Esophagus squamous epithelium (tissue), 5 donors: ENCODE data around the gene RPAIN. TPM values are rescaled to one million over a fixed set of nuclear protein-coding genes. Genes with fewer than 3 reads are reported as not detected.

Source experiments
- DNase-seq: peaks from one replicate; lab custom pipeline; 2025; lab: John Stamatoyannopoulos, UW
- H3K27ac ChIP-seq, 4 donors: fragments of 200-600 bp; sonication (generic); one replicate each; pipeline ENCODE4 v1.5.1; 2016 to 2019; ENCODE audit warnings: mild to moderate bottlenecking in 1 of 4
- H3K27me3 ChIP-seq, 4 donors: fragments of 200-600 bp; sonication (generic); 1 replicate in 3 of 4; 2 replicates in 1 of 4; pipeline versions ENCODE4 v1.5.1 to v1.6.0; 2017 to 2021; ENCODE audit warnings: antibody characterized with exemption in 1 of 4
- H3K36me3 ChIP-seq, 3 donors: fragments of 200-600 bp; sonication (generic); one replicate each; pipeline ENCODE4 v1.5.1; 2016 to 2019
- H3K4me1 ChIP-seq, 3 donors: fragments of 200-600 bp; sonication (generic); one replicate each; pipeline ENCODE4 v1.5.1; 2017 to 2019
- H3K4me3 ChIP-seq, 4 donors: fragments of 200-600 bp; sonication (generic); 1 replicate in 3 of 4; 2 replicates in 1 of 4; pipeline ENCODE4 v1.5.1; 2016 to 2019; ENCODE audit warnings: mild to moderate bottlenecking in 2 of 4, moderate library complexity in 1 of 4
- H3K9me3 ChIP-seq, 3 donors: fragments of 200-600 bp; sonication (generic); one replicate each; pipeline ENCODE4 v1.5.1; 2016 to 2019
- CTCF ChIP-seq, 6 experiments: fragments of 450-650 bp in 4 of 6; fragments of 200-600 bp in 2 of 6; sonication (generic) in 2 of 6; IDR thresholded peaks; one replicate each; pipeline ENCODE4 v1.5.1; 2016 to 2019; ENCODE audit warnings: antibody characterized with exemption in 6 of 6, mild to moderate bottlenecking in 4 of 6, moderate library complexity in 4 of 6
- POLR2A ChIP-seq, 4 donors: fragments of 450-650 bp; IDR thresholded peaks; one replicate each; pipeline ENCODE4 v1.6.1; 2017; ENCODE audit warnings: antibody characterized with exemption in 4 of 4, mild to moderate bottlenecking in 4 of 4, moderate library complexity in 3 of 4
- WGBS, 2 donors: methylation state at CpG; one replicate each; pipeline ENCODE4 v1.1.5; 2018; 5-methylcytosine and 5-hydroxymethylcytosine counted together
- intact Hi-C: fragments of 100-400 bp; cut with DNase I; formaldehyde crosslinking; loops from one replicate; pipeline ENCODE4 v1.15.0; 2022
- total RNA-seq, 4 donors: library from RNA; depleted of rRNA; stranded (reverse); fragments of >200 nt; gene quantifications; one replicate each; pipeline ENCODE4 v1.1.0, GENCODE V29; 2016
- donor health status: DM: yes; HTN: yes; CAD: no.

The RPAIN gene
- total RNA-seq, 4 donors from 2014 or later, result 22.4 to 37.4 (median 29.8) TPM

DNA sequence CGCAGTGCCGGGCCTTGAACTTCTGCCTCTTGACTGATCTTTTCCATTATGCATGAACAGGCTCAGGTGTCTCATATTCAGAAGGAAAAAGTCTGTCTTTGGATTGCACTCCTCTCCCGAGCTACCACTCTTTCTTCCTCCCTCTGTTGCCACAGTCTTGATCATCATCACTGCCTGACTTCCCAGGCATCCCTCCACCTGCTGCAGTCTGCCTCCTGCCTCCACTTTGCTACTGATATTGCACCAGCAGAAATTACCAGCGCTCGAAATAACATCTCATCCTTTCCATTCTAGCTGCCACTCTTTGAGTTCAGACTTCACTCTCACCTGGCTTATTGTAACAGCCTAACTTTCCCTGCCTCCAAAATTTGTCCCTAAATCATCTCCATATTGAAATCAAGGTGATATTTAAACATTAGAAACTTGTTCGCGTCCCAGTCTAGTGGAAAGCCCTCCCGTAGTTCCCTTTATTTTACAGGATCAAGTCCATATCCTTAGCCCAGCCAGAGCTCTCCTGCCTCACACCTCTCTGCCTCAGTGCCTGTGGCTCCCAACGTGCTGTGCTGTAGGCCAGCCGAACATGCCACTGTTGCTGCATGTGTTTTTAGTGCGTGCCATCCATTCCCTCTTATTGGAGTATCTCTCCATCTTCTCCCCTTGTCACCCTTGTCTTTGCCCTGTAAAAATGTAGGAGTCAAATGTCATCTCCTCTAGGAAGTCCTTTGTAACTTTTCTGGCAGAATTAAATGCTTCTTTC lies 40.5 kb upstream of the RPAIN start:
- Histone ChIP-seq H3K4me3 (no peak overlapping the region), H3K36me3 (peaks cover 12 to 100% (median 53%) of the 10 kb centered on the region in 3 donors), H3K27me3 (no peaks in the 10 kb centered on the region), H3K4me1 (no peaks in the 10 kb centered on the region), H3K9me3 (no peaks in the 10 kb centered on the region), H3K27ac (no peak overlapping the region)
- WGBS, 2 donors, result 88 to 90% methylated on average over 11 of the region's 11 CpGs
- no peak for TF ChIP-seq POLR2A (IDR thresholded peaks at IDR 0.05)
- DNase-seq, result no peak
- intact Hi-C loops, result no loop called here

DNA sequence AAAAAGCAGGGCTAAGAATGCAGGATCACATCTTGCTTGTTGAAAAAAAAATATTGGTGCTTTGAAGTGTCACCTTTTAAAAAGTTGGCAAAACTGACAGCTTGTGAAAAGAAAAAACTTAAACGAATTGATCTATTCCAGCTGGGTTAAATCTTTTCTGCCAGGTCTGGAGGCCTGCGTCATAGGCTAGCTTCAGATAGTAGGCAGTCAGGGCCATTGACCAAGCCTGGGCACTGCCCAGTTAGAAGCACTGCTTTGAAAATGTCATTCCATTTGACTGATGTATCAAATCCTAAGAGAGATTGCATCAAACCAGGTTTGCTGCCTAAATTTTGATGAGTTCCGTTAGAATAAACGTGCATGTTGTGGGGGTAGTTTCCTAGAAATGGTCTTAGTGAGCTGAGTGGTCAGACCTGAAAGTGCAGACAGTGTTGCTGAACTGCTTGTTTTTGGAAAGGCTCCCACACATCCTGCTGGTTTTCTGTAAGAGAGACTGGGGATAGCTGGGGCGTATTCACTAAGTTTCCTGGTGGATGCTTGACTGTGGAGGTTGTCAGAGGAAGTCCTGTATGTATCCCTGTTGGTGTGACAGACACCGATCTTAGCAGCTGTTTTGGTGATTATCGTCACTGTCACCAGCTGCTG lies 39.4 kb upstream of the RPAIN start:
- TF ChIP-seq POLR2A (IDR thresholded peaks at IDR 0.05) (no peak), CTCF (IDR thresholded peaks at IDR 0.05) (no peak)
- DNase-seq, result no peak
- peak overlapping the region in 1 of 4 donors; percentile 12 for H3K27ac ChIP-seq
- no peaks in the 10 kb centered on the region for H3K27me3 ChIP-seq
- 54 to 64% methylated on average over 5 to 7 of the region's 7 CpGs for WGBS, 2 donors
- no peaks in the 10 kb centered on the region for H3K9me3 ChIP-seq
- H3K36me3 ChIP-seq, result peaks cover 12 to 100% (median 60%) of the 10 kb centered on the region in 3 donors
- H3K4me1 ChIP-seq, result no peaks in the 10 kb centered on the region
- H3K4me3 ChIP-seq, result no peak overlapping the region
- intact Hi-C loops, result no loop called here

- Histone ChIP-seq H3K4me3 (no peak overlapping the region), H3K9me3 (no peaks in the 10 kb centered on the region), H3K36me3 (peaks cover 12 to 100% (median 60%) of the 10 kb centered on the region in 3 donors), H3K4me1 (no peaks in the 10 kb centered on the region), H3K27me3 (no peaks in the 10 kb centered on the region), H3K27ac (peak overlapping the region in 1 of 4 donors; percentile 12)
- WGBS, 2 donors, result 82 to 87% methylated on average over 4 of the region's 4 CpGs
- DNase-seq, result no peak
- no peak for TF ChIP-seq POLR2A (IDR thresholded peaks at IDR 0.05)
- TF ChIP-seq CTCF (IDR thresholded peaks at IDR 0.05), result no peak
- intact Hi-C loops, result no loop called here
Measured at GRCh38 chr17:5381542-5381941, 38.4 kb upstream of the RPAIN start.

- Histone ChIP-seq H3K27ac (no peak overlapping the region), H3K4me1 (no peaks in the 10 kb centered on the region), H3K9me3 (no peaks in the 10 kb centered on the region), H3K4me3 (no peak overlapping the region), H3K27me3 (no peaks in the 10 kb centered on the region), H3K36me3 (peaks cover 4 to 100% (median 41%) of the 10 kb centered on the region in 3 donors)
- WGBS, 2 donors, result 90 to 91% methylated on average over 5 of the region's 5 CpGs
- TF ChIP-seq POLR2A (IDR thresholded peaks at IDR 0.05) (no peak), CTCF (IDR thresholded peaks at IDR 0.05) (no peak)
- intact Hi-C loops, result no loop called here
- no peak for DNase-seq
Measured at GRCh38 chr17:5391678-5392077, 28.3 kb upstream of the RPAIN start.

GRCh38 chr17:5396612-5397011 lies 23.4 kb upstream of the RPAIN start:
- intact Hi-C loops, result no loop called here
- 85 to 95% methylated on average over 2 of the region's 2 CpGs for WGBS, 2 donors

More at GRCh38 chr17:5396612-5397011, 23.4 kb upstream of the RPAIN start:
- no peaks in the 10 kb centered on the region for H3K27me3 ChIP-seq
- H3K27ac ChIP-seq, result no peak overlapping the region
- no peaks in the 10 kb centered on the region for H3K4me1 ChIP-seq
- no peak overlapping the region for H3K4me3 ChIP-seq
- DNase-seq, result no peak
- peaks cover 0 to 100% (median 32%) of the 10 kb centered on the region in 3 donors for H3K36me3 ChIP-seq
- no peaks in the 10 kb centered on the region for H3K9me3 ChIP-seq
- TF ChIP-seq POLR2A (IDR thresholded peaks at IDR 0.05) (no peak), CTCF (IDR thresholded peaks at IDR 0.05) (no peak)
